GM12874 (cell line): ENCODE measurements around the gene MACROD2.

Experiments used
- CTCF ChIP-seq: IDR thresholded peaks from 2 replicates; pipeline ENCODE4 v1.5.1; 2011; ENCODE audit warnings: low read depth, mild to moderate bottlenecking, control low read depth, low read length, moderate library complexity; ENCODE audit not compliant: insufficient read depth

Gene MACROD2

DNA sequence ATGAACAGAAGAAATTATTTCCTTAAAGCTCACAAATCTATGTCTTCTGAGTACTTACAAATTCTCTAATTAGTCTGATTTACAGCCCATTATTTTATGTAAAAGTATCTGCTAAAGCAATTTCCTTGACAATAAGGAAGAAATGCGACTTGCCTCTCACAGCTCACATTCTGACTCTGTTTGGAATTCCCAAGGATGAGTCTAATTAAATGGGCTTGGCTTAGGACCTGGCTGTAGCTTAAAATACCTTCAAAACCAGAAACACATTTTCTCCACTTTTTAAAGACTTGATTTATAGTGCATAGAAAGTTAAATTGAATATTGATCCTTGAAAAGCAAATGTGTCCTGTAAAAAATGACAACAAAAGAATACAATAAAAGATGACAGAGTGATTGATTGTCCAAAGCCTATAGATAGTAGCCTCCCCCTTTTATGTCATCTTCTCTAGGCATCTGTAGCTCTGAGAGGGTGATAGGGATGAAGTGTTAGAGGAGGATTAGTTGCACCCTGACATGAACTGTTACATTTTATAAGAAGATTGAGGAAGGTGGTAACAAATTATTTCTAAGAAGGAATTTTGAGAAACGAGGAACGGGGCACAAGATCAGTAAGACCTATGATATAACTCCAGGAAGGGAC is 118.9 kb downstream of the MACROD2 start:
- TF ChIP-seq CTCF: no peak

- no peak for TF ChIP-seq CTCF
Observed at GRCh38 chr20:14116037-14116436, 120.7 kb downstream of the MACROD2 start.

DNA sequence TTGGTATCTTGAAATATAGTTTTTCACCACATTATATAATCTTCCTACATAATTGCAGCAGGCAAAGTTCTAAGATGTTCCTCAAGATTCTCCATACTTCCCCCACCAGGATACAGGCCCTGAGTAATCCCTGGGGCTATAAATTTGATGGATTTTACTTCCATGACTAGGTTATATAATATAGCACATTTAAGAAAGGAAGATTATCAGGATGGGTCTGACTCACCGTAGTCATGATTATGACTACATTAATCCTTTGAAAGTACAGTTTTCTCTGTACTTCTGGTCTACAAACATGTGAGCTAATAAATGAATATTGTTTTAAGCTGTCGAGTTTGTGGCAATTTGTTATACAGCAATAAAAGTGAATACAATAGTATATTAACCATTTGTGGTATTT is 122.5 kb downstream of the MACROD2 start:
- no peak for TF ChIP-seq CTCF

DNA sequence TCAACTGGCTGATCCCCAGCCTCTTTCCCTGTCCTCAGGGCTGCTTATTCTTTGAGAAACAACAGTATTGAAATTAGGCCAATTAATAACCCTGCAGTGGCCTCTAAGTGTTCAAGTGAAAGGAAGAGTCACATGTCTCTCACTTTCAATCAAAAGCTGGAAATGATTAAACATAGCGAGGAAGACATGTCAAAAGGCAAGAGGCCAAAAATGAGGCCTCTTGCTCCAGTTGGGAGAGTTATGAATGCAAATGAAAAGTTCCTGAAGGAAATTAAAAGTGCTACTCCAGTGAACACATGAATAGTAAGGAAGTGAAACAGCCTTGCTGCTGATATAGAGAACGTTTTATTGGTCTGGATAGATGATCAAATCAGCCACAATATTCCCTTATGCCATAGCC is 131.5 kb downstream of the MACROD2 start:
- TF ChIP-seq CTCF: no peak

GRCh38 chr20:14127514-14128223 is 132.4 kb downstream of the MACROD2 start:
- no peak for TF ChIP-seq CTCF

DNA sequence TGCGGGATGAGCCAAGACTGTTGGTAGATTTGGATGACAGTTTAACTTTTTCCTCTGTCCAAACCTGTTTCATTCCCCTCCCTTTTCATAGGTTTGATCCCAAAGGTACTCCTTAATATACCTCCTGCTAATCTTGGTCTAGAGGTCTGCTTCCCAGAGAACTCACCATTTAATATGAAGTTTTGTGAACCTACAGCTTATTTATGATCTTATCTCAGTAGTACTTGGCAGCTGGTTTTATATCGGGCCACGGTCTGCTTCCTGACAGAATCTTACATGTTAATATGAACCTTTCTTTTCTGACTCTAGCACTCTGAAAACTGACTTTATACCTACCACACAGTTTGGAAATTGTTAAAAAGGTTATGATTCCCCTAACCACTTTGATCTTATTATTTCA is 138.7 kb downstream of the MACROD2 start:
- no peak for TF ChIP-seq CTCF

GRCh38 chr20:14142171-14142570 is 146.9 kb downstream of the MACROD2 start:
- peak; percentile 24; the same call in 1 of the 2 replicates for TF ChIP-seq CTCF
